Measurements from ENCODE around the gene TXNRD3.

DNA sequence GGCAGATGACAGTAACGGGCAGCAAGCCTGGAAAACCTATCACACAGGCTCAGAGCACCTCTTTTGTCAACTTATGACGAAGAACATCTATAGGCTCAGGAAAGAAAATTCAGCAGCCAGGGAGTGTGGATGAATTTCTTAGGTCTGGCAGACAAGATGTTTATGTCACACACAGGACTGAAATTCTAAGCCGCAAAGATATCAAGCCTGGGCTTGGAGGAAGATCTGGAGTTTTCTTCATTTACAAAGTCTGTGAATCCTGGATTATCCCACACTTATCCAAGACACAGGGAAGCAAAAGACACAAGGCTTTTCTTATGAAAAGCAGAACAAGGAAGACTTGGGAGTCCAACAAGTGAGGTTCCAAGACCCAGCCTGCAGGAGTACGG lies 25.7 kb upstream of the TXNRD3 start:
- TF ChIP-seq, protein P1, sequence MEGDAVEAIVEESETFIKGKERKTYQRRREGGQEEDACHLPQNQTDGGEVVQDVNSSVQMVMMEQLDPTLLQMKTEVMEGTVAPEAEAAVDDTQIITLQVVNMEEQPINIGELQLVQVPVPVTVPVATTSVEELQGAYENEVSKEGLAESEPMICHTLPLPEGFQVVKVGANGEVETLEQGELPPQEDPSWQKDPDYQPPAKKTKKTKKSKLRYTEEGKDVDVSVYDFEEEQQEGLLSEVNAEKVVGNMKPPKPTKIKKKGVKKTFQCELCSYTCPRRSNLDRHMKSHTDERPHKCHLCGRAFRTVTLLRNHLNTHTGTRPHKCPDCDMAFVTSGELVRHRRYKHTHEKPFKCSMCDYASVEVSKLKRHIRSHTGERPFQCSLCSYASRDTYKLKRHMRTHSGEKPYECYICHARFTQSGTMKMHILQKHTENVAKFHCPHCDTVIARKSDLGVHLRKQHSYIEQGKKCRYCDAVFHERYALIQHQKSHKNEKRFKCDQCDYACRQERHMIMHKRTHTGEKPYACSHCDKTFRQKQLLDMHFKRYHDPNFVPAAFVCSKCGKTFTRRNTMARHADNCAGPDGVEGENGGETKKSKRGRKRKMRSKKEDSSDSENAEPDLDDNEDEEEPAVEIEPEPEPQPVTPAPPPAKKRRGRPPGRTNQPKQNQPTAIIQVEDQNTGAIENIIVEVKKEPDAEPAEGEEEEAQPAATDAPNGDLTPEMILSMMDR (IDR thresholded peaks at IDR 0.05; ENCODE audit: low read depth, low read length, missing input control): no peak
- TF ChIP-seq YY1 (IDR thresholded peaks at IDR 0.05) (no peak), GABPA (IDR thresholded peaks at IDR 0.05 in 1 of 2, conservative IDR thresholded peaks at IDR 0.05 in 1 of 2) (no peak), JUND (IDR thresholded peaks at IDR 0.05) (no peak), RXRA (IDR thresholded peaks at IDR 0.05) (no peak), HNF4A (conservative IDR thresholded peaks at IDR 0.05) (no peak), SP1 (IDR thresholded peaks at IDR 0.05) (no peak), TAF1 (conservative IDR thresholded peaks at IDR 0.05) (no peak)
- TF ChIP-seq, protein P2, sequence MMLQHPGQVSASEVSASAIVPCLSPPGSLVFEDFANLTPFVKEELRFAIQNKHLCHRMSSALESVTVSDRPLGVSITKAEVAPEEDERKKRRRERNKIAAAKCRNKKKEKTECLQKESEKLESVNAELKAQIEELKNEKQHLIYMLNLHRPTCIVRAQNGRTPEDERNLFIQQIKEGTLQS (IDR thresholded peaks at IDR 0.05): no peak
- TF ChIP-seq, protein P3, sequence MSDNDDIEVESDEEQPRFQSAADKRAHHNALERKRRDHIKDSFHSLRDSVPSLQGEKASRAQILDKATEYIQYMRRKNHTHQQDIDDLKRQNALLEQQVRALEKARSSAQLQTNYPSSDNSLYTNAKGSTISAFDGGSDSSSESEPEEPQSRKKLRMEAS (IDR thresholded peaks at IDR 0.05): no peak
- TF ChIP-seq, protein P4, sequence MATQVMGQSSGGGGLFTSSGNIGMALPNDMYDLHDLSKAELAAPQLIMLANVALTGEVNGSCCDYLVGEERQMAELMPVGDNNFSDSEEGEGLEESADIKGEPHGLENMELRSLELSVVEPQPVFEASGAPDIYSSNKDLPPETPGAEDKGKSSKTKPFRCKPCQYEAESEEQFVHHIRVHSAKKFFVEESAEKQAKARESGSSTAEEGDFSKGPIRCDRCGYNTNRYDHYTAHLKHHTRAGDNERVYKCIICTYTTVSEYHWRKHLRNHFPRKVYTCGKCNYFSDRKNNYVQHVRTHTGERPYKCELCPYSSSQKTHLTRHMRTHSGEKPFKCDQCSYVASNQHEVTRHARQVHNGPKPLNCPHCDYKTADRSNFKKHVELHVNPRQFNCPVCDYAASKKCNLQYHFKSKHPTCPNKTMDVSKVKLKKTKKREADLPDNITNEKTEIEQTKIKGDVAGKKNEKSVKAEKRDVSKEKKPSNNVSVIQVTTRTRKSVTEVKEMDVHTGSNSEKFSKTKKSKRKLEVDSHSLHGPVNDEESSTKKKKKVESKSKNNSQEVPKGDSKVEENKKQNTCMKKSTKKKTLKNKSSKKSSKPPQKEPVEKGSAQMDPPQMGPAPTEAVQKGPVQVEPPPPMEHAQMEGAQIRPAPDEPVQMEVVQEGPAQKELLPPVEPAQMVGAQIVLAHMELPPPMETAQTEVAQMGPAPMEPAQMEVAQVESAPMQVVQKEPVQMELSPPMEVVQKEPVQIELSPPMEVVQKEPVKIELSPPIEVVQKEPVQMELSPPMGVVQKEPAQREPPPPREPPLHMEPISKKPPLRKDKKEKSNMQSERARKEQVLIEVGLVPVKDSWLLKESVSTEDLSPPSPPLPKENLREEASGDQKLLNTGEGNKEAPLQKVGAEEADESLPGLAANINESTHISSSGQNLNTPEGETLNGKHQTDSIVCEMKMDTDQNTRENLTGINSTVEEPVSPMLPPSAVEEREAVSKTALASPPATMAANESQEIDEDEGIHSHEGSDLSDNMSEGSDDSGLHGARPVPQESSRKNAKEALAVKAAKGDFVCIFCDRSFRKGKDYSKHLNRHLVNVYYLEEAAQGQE (IDR thresholded peaks at IDR 0.05): no peak

Data from liver (tissue), 3 donors.